Mucosa of stomach (tissue), 1 donor: ENCODE results near the gene TP53TG3C.
"Not testable (repeated sequence)": the region's sequence is repeated elsewhere in the genome, so short reads cannot be mapped to it uniquely, and the experiment has no call there.

Experiments used
- H3K27me3 ChIP-seq: one replicate; pipeline ENCODE4 v1.7.0; 2013; ENCODE audit warnings: mild to moderate bottlenecking, low read length; ENCODE audit not compliant: control insufficient read depth, insufficient read depth
- H3K36me3 ChIP-seq: one replicate; pipeline ENCODE4 v1.7.0; 2013; ENCODE audit warnings: low read length; ENCODE audit not compliant: control insufficient read depth, insufficient read depth
- H3K4me1 ChIP-seq: one replicate; pipeline ENCODE4 v1.7.0; 2013; ENCODE audit warnings: mild to moderate bottlenecking, low read length; ENCODE audit not compliant: control insufficient read depth, insufficient read depth
- H3K4me3 ChIP-seq: one replicate; pipeline ENCODE4 v1.7.0; 2013; ENCODE audit warnings: low read length
- H3K9ac ChIP-seq: one replicate; pipeline ENCODE4 v1.7.0; 2013; ENCODE audit warnings: mild to moderate bottlenecking, low read length, moderate library complexity
- H3K9me3 ChIP-seq: one replicate; pipeline ENCODE4 v1.7.0; 2013; ENCODE audit warnings: mild to moderate bottlenecking, low read length, moderate library complexity; ENCODE audit not compliant: control insufficient read depth
- donor health status: Pancreatic carcinoma.

TP53TG3C gene, protein sequence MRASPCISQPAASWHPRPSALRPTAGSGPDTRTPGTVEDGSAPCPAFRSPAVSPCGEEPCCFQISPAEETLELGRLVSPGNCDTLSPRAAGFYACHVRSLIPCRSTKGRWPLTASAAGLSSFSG

DNA sequence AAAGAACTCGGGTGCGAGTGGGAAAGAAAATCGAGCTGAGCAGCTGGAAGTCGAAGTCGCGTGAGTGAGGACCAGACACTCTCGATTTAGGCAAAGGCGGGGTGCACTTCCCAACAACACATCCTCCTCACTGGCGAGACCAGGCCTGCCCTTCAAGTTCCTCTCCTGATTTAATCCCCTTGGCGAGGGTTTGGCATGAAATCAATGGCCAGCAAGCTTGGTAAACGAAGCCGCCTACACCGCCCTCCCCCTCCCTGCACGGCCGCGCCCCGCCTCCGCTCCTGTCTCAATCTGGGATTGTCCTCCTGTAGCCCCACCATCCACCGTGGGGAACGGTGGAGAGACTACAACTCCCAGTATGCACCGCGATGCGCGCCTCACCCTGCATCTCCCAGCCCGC lies at the start of gene TP53TG3C:
TSS of gene TP53TG3C (plus strand) at position 301 of the 400 bp plus-strand sequence. CDS start at position 369, 68 bp downstream.
- H3K9me3 ChIP-seq, H3K4me3 ChIP-seq, H3K36me3 ChIP-seq, H3K4me1 ChIP-seq, H3K9ac ChIP-seq, H3K27me3 ChIP-seq: not testable (repeated sequence)
